DMS53 (cell line): Measurements from ENCODE around the gene ZNF624.
A peak's percentile ranks its signal among the peaks of the same experiment; 100 is the strongest.
"Not testable (repeated sequence)": the region's sequence is repeated elsewhere in the genome, so short reads cannot be mapped to it uniquely, and the experiment has no call there.

Experiments
- DNase-seq: peaks from one replicate; lab custom pipeline; 2025; lab: John Stamatoyannopoulos, UW

ZNF624 gene

GRCh38 chr17:16653367-16654041 is at the start of gene ZNF624:
Gene ZNF624, minus strand, starts transcription at chr17:16653850.
- DNase-seq: peak; percentile 94

- DNase-seq: not testable (repeated sequence)
Measured at GRCh38 chr17:16697603-16698002, 44.0 kb upstream of the ZNF624 start.

GRCh38 chr17:16690447-16690846 is 36.8 kb upstream of the ZNF624 start:
- DNase-seq: not testable (repeated sequence)

GRCh38 chr17:16689731-16690281 is 36.2 kb upstream of the ZNF624 start, which contains the start of gene CCDC144A:
Gene CCDC144A, plus strand, starts transcription at chr17:16690241. Its CDS starts 160 bp downstream, at chr17:16690401.
- DNase-seq: peak; percentile 44

GRCh38 chr17:16687151-16687550 is 33.5 kb upstream of the ZNF624 start:
- DNase-seq: not testable (repeated sequence)

GRCh38 chr17:16686019-16686418 is 32.4 kb upstream of the ZNF624 start:
- DNase-seq: not testable (repeated sequence)

- not testable (repeated sequence) for DNase-seq
Measured at GRCh38 chr17:16683290-16684138, 29.9 kb upstream of the ZNF624 start.

- DNase-seq: no peak
Measured at GRCh38 chr17:16676676-16677268, 23.1 kb upstream of the ZNF624 start.

- peak; percentile 44 for DNase-seq
Measured at GRCh38 chr17:16666907-16667636, 13.4 kb upstream of the ZNF624 start.

GRCh38 chr17:16666553-16666906 is 12.9 kb upstream of the ZNF624 start:
- DNase-seq: not testable (repeated sequence)

GRCh38 chr17:16662936-16663335 is 9.3 kb upstream of the ZNF624 start:
- DNase-seq: no peak

- DNase-seq: no peak
Measured at GRCh38 chr17:16661217-16661616, 7.6 kb upstream of the ZNF624 start.

- DNase-seq: peak; percentile 11
Measured at GRCh38 chr17:16652847-16653366, 743 bp downstream of the ZNF624 start.

GRCh38 chr17:16652252-16652651 is 1.4 kb downstream of the ZNF624 start:
- no peak for DNase-seq

GRCh38 chr17:16649585-16649984 is 4.1 kb downstream of the ZNF624 start:
- no peak for DNase-seq

GRCh38 chr17:16639438-16639837 is 14.2 kb downstream of the ZNF624 start:
- DNase-seq: peak; percentile 22

- no peak for DNase-seq
Measured at GRCh38 chr17:16623282-16623681, 30.4 kb downstream of the ZNF624 start.

- no peak for DNase-seq
Measured at GRCh38 chr17:16622540-16623277, 30.9 kb downstream of the ZNF624 start.

- DNase-seq: no peak
Measured at GRCh38 chr17:16617481-16618060, 36.1 kb downstream of the ZNF624 start.

GRCh38 chr17:16599537-16599936 is 54.1 kb downstream of the ZNF624 start:
- DNase-seq: no peak
